ENCODE data around the gene NRXN3. TPM values are rescaled to one million over a fixed set of nuclear protein-coding genes. Genes with fewer than 3 reads are reported as not detected.

NRXN3 gene
- total and polyA plus RNA-seq, 8 donors, result 1.3 to 7.6 (median 1.5) TPM

DNA sequence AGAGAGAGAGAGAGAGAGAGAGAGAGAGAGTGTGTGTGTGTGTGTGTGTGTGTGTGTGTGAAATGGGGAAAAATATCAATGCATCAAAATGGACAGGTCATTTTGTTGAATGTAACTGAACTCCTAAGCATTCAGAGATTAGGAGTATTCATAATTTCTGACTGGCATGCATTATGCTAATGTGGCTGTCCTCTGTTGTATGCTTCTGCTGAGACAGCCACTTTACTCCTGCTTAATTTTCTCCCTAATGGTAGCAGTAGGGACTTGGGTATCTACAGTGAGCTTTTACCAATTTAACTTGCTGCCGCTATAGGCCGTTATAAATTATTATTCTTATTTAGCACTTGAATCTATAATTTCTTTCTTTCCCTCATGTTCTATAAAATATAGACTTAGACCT, 924.8 kb downstream of the NRXN3 start:
- Histone ChIP-seq H3K36me3 (no peaks in the 10 kb centered on the region), H3K9me3 (no peaks in the 10 kb centered on the region), H3K4me3 (no peak overlapping the region), H3K27ac (no peak overlapping the region), H3K4me1 (no peaks in the 10 kb centered on the region), H3K27me3 (no peaks in the 10 kb centered on the region)
- DNase-seq, result no peak
- no peak for ATAC-seq
- TF ChIP-seq, protein P1, sequence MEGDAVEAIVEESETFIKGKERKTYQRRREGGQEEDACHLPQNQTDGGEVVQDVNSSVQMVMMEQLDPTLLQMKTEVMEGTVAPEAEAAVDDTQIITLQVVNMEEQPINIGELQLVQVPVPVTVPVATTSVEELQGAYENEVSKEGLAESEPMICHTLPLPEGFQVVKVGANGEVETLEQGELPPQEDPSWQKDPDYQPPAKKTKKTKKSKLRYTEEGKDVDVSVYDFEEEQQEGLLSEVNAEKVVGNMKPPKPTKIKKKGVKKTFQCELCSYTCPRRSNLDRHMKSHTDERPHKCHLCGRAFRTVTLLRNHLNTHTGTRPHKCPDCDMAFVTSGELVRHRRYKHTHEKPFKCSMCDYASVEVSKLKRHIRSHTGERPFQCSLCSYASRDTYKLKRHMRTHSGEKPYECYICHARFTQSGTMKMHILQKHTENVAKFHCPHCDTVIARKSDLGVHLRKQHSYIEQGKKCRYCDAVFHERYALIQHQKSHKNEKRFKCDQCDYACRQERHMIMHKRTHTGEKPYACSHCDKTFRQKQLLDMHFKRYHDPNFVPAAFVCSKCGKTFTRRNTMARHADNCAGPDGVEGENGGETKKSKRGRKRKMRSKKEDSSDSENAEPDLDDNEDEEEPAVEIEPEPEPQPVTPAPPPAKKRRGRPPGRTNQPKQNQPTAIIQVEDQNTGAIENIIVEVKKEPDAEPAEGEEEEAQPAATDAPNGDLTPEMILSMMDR (IDR thresholded peaks at IDR 0.05), result no peak
- intact Hi-C loops (cut with DNase I), result no loop called here

GRCh38 chr14:79096811-79097210, 926.6 kb downstream of the NRXN3 start:
- DNase-seq (no peak), ATAC-seq (no peak)
- no peaks in the 10 kb centered on the region for H3K4me1 ChIP-seq
- intact Hi-C loops (cut with DNase I), result no loop called here
- no peak overlapping the region for H3K4me3 ChIP-seq
- no peaks in the 10 kb centered on the region for H3K27me3 ChIP-seq
- H3K9me3 ChIP-seq, result no peaks in the 10 kb centered on the region
- TF ChIP-seq, protein P1 (IDR thresholded peaks at IDR 0.05), result no peak
- H3K27ac ChIP-seq, result no peak overlapping the region
- H3K36me3 ChIP-seq, result no peaks in the 10 kb centered on the region

- TF ChIP-seq, protein P1 (IDR thresholded peaks at IDR 0.05), result no peak
- no peak for ATAC-seq
Observed at GRCh38 chr14:79098324-79098723, 928.2 kb downstream of the NRXN3 start.

DNA sequence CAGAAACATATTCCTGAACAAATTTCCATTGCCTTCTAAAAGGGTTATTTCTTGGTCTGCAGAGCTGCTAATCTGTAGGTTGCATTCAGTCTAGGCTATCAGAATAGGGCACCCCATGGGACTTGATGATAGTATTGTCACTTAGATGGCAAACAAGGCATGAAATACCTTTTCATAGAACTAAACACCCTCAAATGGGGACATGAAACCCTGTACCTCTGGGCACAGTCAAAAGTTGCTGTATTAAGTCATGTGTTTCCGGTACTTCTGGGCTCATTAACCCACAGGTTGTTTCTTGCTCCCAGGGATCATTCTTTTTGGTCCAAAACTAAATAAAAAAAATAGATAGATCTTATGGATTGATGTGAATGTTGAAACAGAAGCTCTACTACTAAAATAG, 930.4 kb downstream of the NRXN3 start:
- Histone ChIP-seq H3K36me3 (no peaks in the 10 kb centered on the region), H3K4me1 (no peaks in the 10 kb centered on the region), H3K9me3 (no peaks in the 10 kb centered on the region), H3K27ac (no peak overlapping the region), H3K27me3 (no peaks in the 10 kb centered on the region), H3K4me3 (no peak overlapping the region)
- DNase-seq (no peak), ATAC-seq (no peak)
- TF ChIP-seq, protein P1 (IDR thresholded peaks at IDR 0.05), result no peak
- intact Hi-C loops (cut with DNase I), result no loop called here

More at GRCh38 chr14:79098324-79098723, 928.2 kb downstream of the NRXN3 start:
- Histone ChIP-seq H3K36me3 (no peaks in the 10 kb centered on the region), H3K4me1 (no peaks in the 10 kb centered on the region), H3K4me3 (no peak overlapping the region), H3K27me3 (no peaks in the 10 kb centered on the region), H3K27ac (no peak overlapping the region), H3K9me3 (no peaks in the 10 kb centered on the region)
- DNase-seq, result no peak
- intact Hi-C loops (cut with DNase I), result no loop called here

- TF ChIP-seq, protein P1 (IDR thresholded peaks at IDR 0.05), result no peak
- intact Hi-C loops (cut with DNase I), result no loop called here
- H3K4me3 ChIP-seq, result no peak overlapping the region
- DNase-seq, result no peak
- no peaks in the 10 kb centered on the region for H3K9me3 ChIP-seq
- no peaks in the 10 kb centered on the region for H3K36me3 ChIP-seq
- H3K27ac ChIP-seq, result no peak overlapping the region
- H3K4me1 ChIP-seq, result no peaks in the 10 kb centered on the region
- no peaks in the 10 kb centered on the region for H3K27me3 ChIP-seq
- ATAC-seq, result no peak
Observed at GRCh38 chr14:79101388-79101787, 931.2 kb downstream of the NRXN3 start.

All from left lung (tissue), 10 donors.